Ishikawa (cell line): ENCODE data around the gene CWC15.

Source experiments
- CEBPB ChIP-seq: IDR thresholded peaks from 2 replicates; pipeline ENCODE4 v1.6.1; 2012
- CREB1 ChIP-seq: IDR thresholded peaks from 2 replicates; pipeline ENCODE4 v1.6.1; 2012; ENCODE audit warnings: low read depth
- EGR1 ChIP-seq: IDR thresholded peaks from 2 replicates; pipeline ENCODE4 v1.6.1; 2012
- EP300 ChIP-seq: IDR thresholded peaks from 2 replicates; pipeline ENCODE4 v1.6.1; 2012; ENCODE audit warnings: borderline replicate concordance
- FOXM1 ChIP-seq: IDR thresholded peaks from 2 replicates; pipeline ENCODE4 v1.6.1; 2012; ENCODE audit warnings: low read depth, borderline replicate concordance
- MAX ChIP-seq: IDR thresholded peaks from 2 replicates; pipeline ENCODE4 v1.6.1; 2012
- NFIC ChIP-seq: IDR thresholded peaks from 2 replicates; pipeline ENCODE4 v1.6.1; 2012
- RAD21 ChIP-seq: IDR thresholded peaks from 2 replicates; pipeline ENCODE4 v1.6.1; 2012; ENCODE audit warnings: low read depth
- REST ChIP-seq: IDR thresholded peaks from 2 replicates; pipeline ENCODE4 v1.6.1; 2012; ENCODE audit warnings: low read depth, mild to moderate bottlenecking
- TAF1 ChIP-seq: IDR thresholded peaks from 2 replicates; pipeline ENCODE4 v1.6.1; 2012; ENCODE audit warnings: low read depth, mild to moderate bottlenecking
- TCF12 ChIP-seq: IDR thresholded peaks from 2 replicates; pipeline ENCODE4 v1.6.1; 2012; ENCODE audit warnings: low read depth
- TEAD4 ChIP-seq: IDR thresholded peaks from 2 replicates; pipeline ENCODE4 v1.6.1; 2012
- USF1 ChIP-seq: IDR thresholded peaks from 2 replicates; pipeline ENCODE4 v1.6.1; 2012
- YY1 ChIP-seq: IDR thresholded peaks from 2 replicates; pipeline ENCODE4 v1.6.1; 2012; ENCODE audit warnings: low read depth
- ZBTB7A ChIP-seq: IDR thresholded peaks from 2 replicates; pipeline ENCODE4 v1.6.1; 2012; ENCODE audit warnings: low read depth

Gene CWC15

GRCh38 chr11:94933223-94934130, 39.9 kb downstream of the CWC15 start:
- TF ChIP-seq TAF1 (no peak), ZBTB7A (no peak)

- TF ChIP-seq TEAD4 = no peak
- no peak for TF ChIP-seq CREB1
- no peak for TF ChIP-seq CEBPB
- no peak for TF ChIP-seq TCF12
- no peak for TF ChIP-seq EP300
- no peak for TF ChIP-seq FOXM1
- no peak for TF ChIP-seq USF1
- TF ChIP-seq TAF1 = no peak
- no peak for TF ChIP-seq ZBTB7A
- no peak for TF ChIP-seq RAD21
- TF ChIP-seq YY1 = no peak
- TF ChIP-seq EGR1 = no peak
- no peak for TF ChIP-seq REST
- no peak for TF ChIP-seq NFIC
- no peak for TF ChIP-seq MAX
Measured at GRCh38 chr11:94932503-94932902, 40.9 kb downstream of the CWC15 start.

GRCh38 chr11:94928117-94928990, 45.0 kb downstream of the CWC15 start:
- TF ChIP-seq CREB1 (no peak), EP300 (no peak), TAF1 (no peak), TEAD4 (no peak), REST (no peak), YY1 (no peak), ZBTB7A (no peak), USF1 (no peak), MAX (no peak)

GRCh38 chr11:94926698-94927237, 46.6 kb downstream of the CWC15 start:
- peak; percentile 50 for TF ChIP-seq EP300
- peak; percentile 52; the same call in 1 of the 2 replicates for TF ChIP-seq TCF12
- peak; percentile 61 for TF ChIP-seq NFIC
- no peak for TF ChIP-seq TEAD4

- TF ChIP-seq NFIC (no peak), EGR1 (no peak), EP300 (no peak), ZBTB7A (no peak), MAX (no peak), USF1 (no peak), TAF1 (no peak), CEBPB (no peak), TCF12 (no peak), REST (no peak), YY1 (no peak), CREB1 (no peak), FOXM1 (no peak)
Measured at GRCh38 chr11:94926271-94926625, 47.1 kb downstream of the CWC15 start.
